Measurements from ENCODE around the gene FKBP5.
A peak's percentile ranks its signal among the peaks of the same experiment; 100 is the strongest.
"Not testable (repeated sequence)": the region's sequence is repeated elsewhere in the genome, so short reads cannot be mapped to it uniquely, and the experiment has no call there.

The FKBP5 gene

GRCh38 chr6:35607517-35608233 lies 81.0 kb downstream of the FKBP5 start:
- no peak for DNase-seq

GRCh38 chr6:35605600-35605999 lies 83.1 kb downstream of the FKBP5 start:
- DNase-seq, result no peak

- DNase-seq, result no peak
Observed at GRCh38 chr6:35603326-35604202, 85.2 kb downstream of the FKBP5 start.

GRCh38 chr6:35602133-35602946 lies 86.4 kb downstream of the FKBP5 start:
- no peak for DNase-seq

GRCh38 chr6:35601331-35602132 lies 87.2 kb downstream of the FKBP5 start:
- DNase-seq, result no peak

GRCh38 chr6:35600659-35601125 lies 88.0 kb downstream of the FKBP5 start:
- no peak for DNase-seq

- no peak for DNase-seq
Observed at GRCh38 chr6:35599761-35600658, 88.7 kb downstream of the FKBP5 start.

- DNase-seq, result not testable (repeated sequence)
Observed at GRCh38 chr6:35598621-35599020, 90.1 kb downstream of the FKBP5 start.

GRCh38 chr6:35596448-35597442 lies 92.0 kb downstream of the FKBP5 start:
- DNase-seq, result no peak

- no peak for DNase-seq
Observed at GRCh38 chr6:35594503-35595186, 94.1 kb downstream of the FKBP5 start.

GRCh38 chr6:35592178-35592577 lies 96.5 kb downstream of the FKBP5 start:
- no peak for DNase-seq

GRCh38 chr6:35590622-35591066 lies 98.1 kb downstream of the FKBP5 start:
- no peak for DNase-seq

- DNase-seq, result no peak
Observed at GRCh38 chr6:35589904-35590303, 98.8 kb downstream of the FKBP5 start.

GRCh38 chr6:35589201-35589739 lies 99.4 kb downstream of the FKBP5 start:
- DNase-seq, result no peak

- DNase-seq, result no peak
Observed at GRCh38 chr6:35587167-35587566, 101.5 kb downstream of the FKBP5 start.

GRCh38 chr6:35586542-35586941 lies 102.2 kb downstream of the FKBP5 start:
- no peak for DNase-seq

GRCh38 chr6:35585658-35586057 lies 103.1 kb downstream of the FKBP5 start:
- DNase-seq, result no peak

GRCh38 chr6:35583893-35584688 lies 104.6 kb downstream of the FKBP5 start:
- DNase-seq, result peak; percentile 50 to 56

All from NCI-H187 (cell line).